C4-2B (cell line): ENCODE data around the gene ELMO1.

Experiments used
- CTCF ChIP-seq: fragments of 450-650 bp; conservative IDR thresholded peaks from 2 replicates; pipeline ENCODE4 v1.5.1; 2017; ENCODE audit warnings: mild to moderate bottlenecking
- ZFX ChIP-seq: fragments of 450-650 bp; IDR thresholded peaks from 2 replicates; pipeline ENCODE4 v1.6.1; 2017

- TF ChIP-seq CTCF (no peak), ZFX (no peak)
Measured at GRCh38 chr7:37309493-37309892, 139.2 kb downstream of the ELMO1 start.
